ENCODE results near the gene ASB13. TPM values are rescaled to one million over a fixed set of nuclear protein-coding genes. Genes with fewer than 3 reads are reported as not detected.
A peak's percentile ranks its signal among the peaks of the same experiment; 100 is the strongest.

The ASB13 gene
- total and polyA plus RNA-seq, 10 of the 15 experiments (the other 5 are each of a cell fraction or from before 2014, with no cell fraction given), result 0.02 to 0.59 (median 0.10) TPM; not detected in 2

- Histone ChIP-seq H3K9me3 (replicated peaks; ENCODE audit: control insufficient read depth, insufficient read depth, low read length) (no peaks in the 10 kb centered on the region), H4K20me1 (ENCODE audit: control insufficient read depth, insufficient read depth) (no peaks in the 10 kb centered on the region), H3K4me3 (no peak overlapping the region), H3K79me2 (ENCODE audit: control insufficient read depth, insufficient read depth, low read length) (no peaks in the 10 kb centered on the region), H3K27ac (ENCODE audit: control insufficient read depth, insufficient read depth) (no peak overlapping the region), H3K9ac (ENCODE audit: control insufficient read depth, insufficient read depth, low read length) (no peak overlapping the region), H3K4me2 (ENCODE audit: control insufficient read depth, insufficient read depth) (no peak overlapping the region), H2AFZ (ENCODE audit: control insufficient read depth, low read depth, low read length) (peak overlapping the region; percentile 2; the same call in 1 of the 2 replicates), H3K27me3 (replicated peaks in 1 of 2; ENCODE audit: control insufficient read depth in 2 of 2, insufficient read depth in 2 of 2, low read length in 1 of 2) (no peaks in the 10 kb centered on the region), H3K4me1 (ENCODE audit: control insufficient read depth, insufficient read depth, low read length) (peaks cover 10% of the 10 kb centered on the region), H3K36me3 (ENCODE audit: control insufficient read depth in 2 of 2, insufficient read depth in 2 of 2, low read length in 1 of 2) (no peaks in the 10 kb centered on the region)
- intact Hi-C loops (cut with micrococcal nuclease; ENCODE audit: unreplicated experiment) (no loop called here), in situ Hi-C loops (cut with MboI) (no loop called here)
- RAD21 ChIA-PET (ENCODE audit: unreplicated experiment), result no interaction called here
- POLR2A ChIA-PET, result no interaction called here
- WGBS (ENCODE audit: insufficient coverage, insufficient replicate concordance, low lambda C conversion rate, missing lambda C conversion rate), result 21% methylated on average over 11 of the region's 11 CpGs
- no TSS peak for BruUV-seq (replicated peaks)
- TF ChIP-seq RUNX3 (IDR thresholded peaks at IDR 0.05; ENCODE audit: low read length) (peak; percentile 57), JUND (IDR thresholded peaks at IDR 0.05; ENCODE audit: low read depth, low read length) (no peak), PAX5 (IDR thresholded peaks at IDR 0.05; ENCODE audit: borderline replicate concordance, low read depth, low read length) (0 out of 2 replicates have a peak, but pooled peaks have one; percentile 26), ZNF217 (IDR thresholded peaks at IDR 0.05) (no peak)
- TF ChIP-seq, protein P1, sequence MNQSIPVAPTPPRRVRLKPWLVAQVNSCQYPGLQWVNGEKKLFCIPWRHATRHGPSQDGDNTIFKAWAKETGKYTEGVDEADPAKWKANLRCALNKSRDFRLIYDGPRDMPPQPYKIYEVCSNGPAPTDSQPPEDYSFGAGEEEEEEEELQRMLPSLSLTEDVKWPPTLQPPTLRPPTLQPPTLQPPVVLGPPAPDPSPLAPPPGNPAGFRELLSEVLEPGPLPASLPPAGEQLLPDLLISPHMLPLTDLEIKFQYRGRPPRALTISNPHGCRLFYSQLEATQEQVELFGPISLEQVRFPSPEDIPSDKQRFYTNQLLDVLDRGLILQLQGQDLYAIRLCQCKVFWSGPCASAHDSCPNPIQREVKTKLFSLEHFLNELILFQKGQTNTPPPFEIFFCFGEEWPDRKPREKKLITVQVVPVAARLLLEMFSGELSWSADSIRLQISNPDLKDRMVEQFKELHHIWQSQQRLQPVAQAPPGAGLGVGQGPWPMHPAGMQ (IDR thresholded peaks at IDR 0.05; ENCODE audit: borderline replicate concordance), result no peak
- CTCF ChIA-PET, result no interaction called here
- no peak for DNase-seq (ENCODE audit: low read depth, low spot score)
- FAIRE-seq, result no peak
- ATAC-seq, result peak; percentile 52
- SMC1A ChIA-PET (ENCODE audit: uncharacterized antibody, unreplicated experiment), result no interaction called here
Observed at GRCh38 chr10:5645375-5645774, 21.0 kb downstream of the ASB13 start.

DNA sequence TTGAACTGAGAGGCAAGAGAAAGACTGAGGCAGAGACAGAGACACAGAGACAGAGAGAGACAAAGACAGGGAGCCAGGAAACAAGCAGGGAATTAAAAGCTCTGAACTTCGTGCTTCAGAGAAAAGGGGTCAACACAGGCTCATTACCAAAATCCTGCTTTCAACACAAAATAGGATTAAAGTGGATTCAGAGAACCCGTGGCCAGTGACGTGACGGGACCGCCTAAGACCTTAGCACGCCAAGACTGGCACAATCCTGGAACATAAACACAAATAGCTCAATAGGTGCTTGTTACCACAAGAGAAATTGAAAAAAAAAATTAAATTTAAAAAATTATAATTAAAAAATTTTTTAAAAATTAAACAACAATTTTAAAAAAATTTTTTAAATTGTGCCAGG lies 21.5 kb downstream of the ASB13 start:
- TF ChIP-seq RELA (IDR thresholded peaks at IDR 0.05; ENCODE audit: borderline replicate concordance, partially characterized antibody) (no peak), SRF (IDR thresholded peaks at IDR 0.05; ENCODE audit: low read depth in 2 of 2, low read length in 2 of 2) (no peak), CTCF (IDR thresholded peaks at IDR 0.05 in 2 of 3, conservative IDR thresholded peaks at IDR 0.05 in 1 of 3; ENCODE audit: control insufficient read depth in 2 of 3, extremely low read depth in 1 of 3, insufficient read depth in 1 of 3, low read depth in 3 of 3, low read length in 3 of 3) (no peak), TARDBP (IDR thresholded peaks at IDR 0.05; ENCODE audit: borderline replicate concordance) (no peak), POLR2AphosphoS2 (IDR thresholded peaks at IDR 0.05; ENCODE audit: low read depth, low read length) (no peak), NFYA (IDR thresholded peaks at IDR 0.05; ENCODE audit: borderline replicate concordance, low read depth, low read length) (no peak), FOXM1 (IDR thresholded peaks at IDR 0.05; ENCODE audit: low read depth, low read length) (no peak)
- peaks cover 10% of the 10 kb centered on the region for H3K4me1 ChIP-seq (ENCODE audit: control insufficient read depth, insufficient read depth, low read length)
- no TSS peak for BruUV-seq (replicated peaks)
- ATAC-seq, result no peak
- in situ Hi-C loops (cut with MboI), result no loop called here
- no peaks in the 10 kb centered on the region for H3K36me3 ChIP-seq (ENCODE audit: control insufficient read depth in 2 of 2, insufficient read depth in 2 of 2, low read length in 1 of 2)
- SMC1A ChIA-PET (ENCODE audit: uncharacterized antibody, unreplicated experiment), result no interaction called here
- CTCF ChIA-PET, result no interaction called here
- H3K9ac ChIP-seq (ENCODE audit: control insufficient read depth, insufficient read depth, low read length), result no peak overlapping the region
- no peak for FAIRE-seq
- H3K79me2 ChIP-seq (ENCODE audit: control insufficient read depth, insufficient read depth, low read length), result no peaks in the 10 kb centered on the region
- no peak overlapping the region for H2AFZ ChIP-seq (ENCODE audit: control insufficient read depth, low read depth, low read length)
- 54% methylated on average over 6 of the region's 6 CpGs for WGBS (ENCODE audit: insufficient coverage, insufficient replicate concordance, low lambda C conversion rate, missing lambda C conversion rate)
- no peaks in the 10 kb centered on the region for H3K9me3 ChIP-seq (replicated peaks; ENCODE audit: control insufficient read depth, insufficient read depth, low read length)
- POLR2A ChIA-PET, result no interaction called here
- H3K27ac ChIP-seq (ENCODE audit: control insufficient read depth, insufficient read depth), result no peak overlapping the region
- no peaks in the 10 kb centered on the region for H3K27me3 ChIP-seq (replicated peaks in 1 of 2; ENCODE audit: control insufficient read depth in 2 of 2, insufficient read depth in 2 of 2, low read length in 1 of 2)
- no peak overlapping the region for H3K4me3 ChIP-seq
- H4K20me1 ChIP-seq (ENCODE audit: control insufficient read depth, insufficient read depth), result no peaks in the 10 kb centered on the region
- DNase-seq (ENCODE audit: low read depth, low spot score), result no peak
- H3K4me2 ChIP-seq (ENCODE audit: control insufficient read depth, insufficient read depth), result no peak overlapping the region
- intact Hi-C loops (cut with micrococcal nuclease; ENCODE audit: unreplicated experiment), result no loop called here
- RAD21 ChIA-PET (ENCODE audit: unreplicated experiment), result no interaction called here
